Measurements from ENCODE around the gene SCNN1B.

SCNN1B gene

DNA sequence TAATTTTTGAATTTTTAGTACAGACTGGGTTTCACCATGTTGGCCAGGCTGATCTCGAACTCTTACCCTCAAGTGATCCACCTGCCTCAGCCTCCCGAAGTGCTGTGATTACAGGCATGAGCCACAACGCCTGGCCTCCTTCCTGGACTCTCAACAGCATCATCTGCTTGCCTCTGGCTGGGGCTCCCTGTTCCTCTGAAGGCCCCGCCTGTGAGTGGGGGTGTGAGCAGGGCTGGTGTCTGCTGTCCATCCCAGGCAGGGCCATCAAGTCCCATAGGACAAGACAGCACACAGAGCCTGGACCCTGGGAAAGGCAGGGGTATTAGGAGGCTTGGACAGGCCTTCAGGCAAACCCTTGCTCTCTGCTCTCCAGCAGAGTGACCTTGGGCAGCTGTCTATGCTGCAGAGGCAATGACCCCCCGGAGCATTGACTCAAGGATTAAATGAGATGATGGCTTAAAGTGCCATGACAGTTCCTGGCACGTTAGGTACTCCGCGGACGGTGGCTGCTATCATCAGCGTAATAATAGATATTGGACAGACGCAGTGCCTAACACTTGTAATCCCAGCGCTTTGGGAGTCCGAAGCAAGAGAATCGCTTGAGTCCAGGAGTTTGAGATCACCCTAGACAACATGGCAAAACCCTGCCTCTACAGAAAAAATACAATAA is 19.2 kb downstream of the SCNN1B start:
- no peak for DNase-seq (ENCODE audit: low read depth)

DNA sequence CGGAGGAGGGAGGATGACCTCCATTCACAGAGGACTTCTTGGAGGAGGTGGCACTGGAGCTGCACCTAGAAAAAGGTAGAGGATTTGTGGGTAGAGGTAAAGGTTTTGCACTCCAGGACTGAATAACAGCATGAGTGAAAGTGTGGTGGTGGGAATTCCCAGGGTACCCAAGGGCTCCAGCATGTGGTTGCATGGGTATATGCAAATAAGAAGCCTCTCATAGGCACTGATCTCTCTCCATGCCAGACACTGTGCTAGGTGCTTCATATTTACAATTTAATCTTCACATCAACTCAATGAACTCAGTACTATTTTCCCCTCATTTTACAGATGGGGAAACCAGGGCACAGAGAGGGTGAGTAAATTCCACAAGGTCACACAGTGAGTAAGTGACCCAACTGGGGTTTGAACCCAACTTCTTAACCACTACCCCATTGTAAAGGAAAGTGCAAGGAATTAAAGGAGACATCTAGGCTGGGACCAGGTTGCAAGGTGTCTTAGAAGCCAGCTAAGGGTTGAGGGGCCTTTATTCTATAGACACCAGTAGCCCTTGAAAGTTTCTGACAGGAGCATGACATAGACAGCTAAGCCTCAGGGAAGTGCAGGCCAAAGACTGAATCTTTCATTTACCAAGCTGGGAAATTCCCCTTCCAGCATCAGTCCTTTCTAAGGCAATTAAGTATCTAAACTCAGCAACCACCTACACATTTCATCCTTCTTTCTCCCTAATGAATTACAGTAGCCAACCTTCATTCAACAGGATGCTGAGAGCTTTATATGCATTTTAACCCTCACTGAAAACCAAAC is 21.3 kb downstream of the SCNN1B start:
- DNase-seq (ENCODE audit: low read depth): no peak

DNA sequence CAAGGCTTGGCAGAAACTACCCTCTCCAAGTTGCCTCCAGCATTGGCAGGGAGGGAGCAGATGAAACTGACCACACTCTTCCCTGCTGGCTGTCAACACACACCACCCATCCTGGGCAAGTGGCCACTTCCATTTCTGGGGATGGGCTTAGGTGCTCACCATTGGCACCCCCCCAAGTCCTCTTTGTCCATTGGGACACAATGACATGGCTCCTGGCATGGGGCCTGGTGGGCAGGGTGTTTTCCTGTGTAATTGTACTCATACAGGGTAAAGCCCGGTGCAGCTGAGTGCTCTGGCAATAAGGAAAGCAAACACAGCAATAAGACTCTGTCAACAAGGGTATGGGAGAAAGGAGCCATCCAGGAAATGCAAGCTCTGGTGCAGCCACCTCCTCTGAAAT is 22.6 kb downstream of the SCNN1B start:
- DNase-seq (ENCODE audit: low read depth): no peak

DNA sequence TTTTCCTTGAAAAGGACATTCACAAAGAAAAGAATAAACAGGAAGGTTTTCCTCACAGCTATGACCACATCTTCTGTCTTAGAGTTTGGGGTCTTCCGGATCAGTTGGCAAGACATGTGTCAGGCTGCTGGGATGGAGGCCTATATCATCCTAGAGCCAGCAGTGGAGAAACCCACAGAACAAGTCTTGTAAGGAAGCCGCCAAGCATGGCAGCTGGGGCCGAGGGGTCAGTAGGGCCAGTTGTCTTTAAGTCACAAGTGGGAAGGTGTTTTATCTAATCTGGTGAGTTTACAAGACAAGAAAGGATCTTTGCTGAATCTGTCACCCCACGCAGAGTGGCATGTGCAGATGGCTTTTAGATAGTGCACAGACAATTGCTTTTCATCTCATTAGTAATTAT is 25.7 kb downstream of the SCNN1B start:
- DNase-seq (ENCODE audit: low read depth): no peak

DNA sequence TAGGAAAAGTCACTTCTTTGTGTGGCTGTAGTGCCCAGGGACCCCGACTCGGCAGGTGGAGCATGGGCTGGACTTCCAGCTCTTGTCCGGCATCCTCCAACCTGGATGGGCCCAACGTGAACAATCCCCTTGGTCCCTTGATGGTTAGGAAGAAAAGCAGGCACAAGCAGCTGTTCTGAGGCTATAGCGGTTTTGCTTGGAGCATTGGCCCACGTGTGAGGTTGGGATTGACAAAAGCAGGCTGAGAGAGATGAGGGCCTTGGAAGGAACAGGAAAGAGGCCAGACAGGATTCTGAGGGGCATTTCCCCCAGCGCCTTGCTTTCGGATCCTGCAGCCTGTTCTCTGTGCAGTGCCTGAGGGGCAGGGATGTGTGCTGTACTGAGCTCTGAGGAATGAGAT is 28.1 kb downstream of the SCNN1B start:
- no peak for DNase-seq (ENCODE audit: low read depth)

DNA sequence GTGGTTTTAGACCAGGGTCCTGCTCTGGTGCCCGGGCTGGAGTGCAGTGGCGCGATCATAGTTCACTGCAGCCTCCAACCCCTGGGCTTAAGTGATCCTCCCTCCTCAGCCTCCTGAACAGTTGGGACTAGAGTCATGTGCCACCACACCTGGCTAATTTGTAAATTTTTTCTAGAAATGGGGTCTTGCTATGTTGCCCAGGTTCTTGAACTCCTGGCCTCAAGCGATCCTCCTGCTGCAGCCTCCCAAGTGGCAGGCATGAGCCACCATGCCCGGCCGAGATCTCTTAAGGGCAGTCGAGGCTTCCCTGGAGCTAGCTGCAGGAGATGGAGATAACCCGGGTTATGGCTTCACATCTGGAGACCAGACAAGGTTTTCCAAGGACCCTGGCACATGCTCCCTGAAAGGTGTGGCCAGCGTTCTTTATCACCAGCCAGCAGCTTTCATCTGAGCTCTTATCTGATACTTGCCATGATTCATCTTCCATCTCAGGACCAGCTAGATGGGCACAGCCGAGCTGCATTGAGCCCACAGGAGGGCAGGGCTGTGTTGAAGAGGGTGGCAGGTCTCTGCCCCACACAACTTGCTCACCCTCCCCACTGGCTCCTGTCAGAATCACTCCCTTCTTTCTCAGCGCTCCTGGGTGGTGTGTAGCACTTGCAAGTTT is 28.6 kb downstream of the SCNN1B start:
- no peak for DNase-seq (ENCODE audit: low read depth)

DNA sequence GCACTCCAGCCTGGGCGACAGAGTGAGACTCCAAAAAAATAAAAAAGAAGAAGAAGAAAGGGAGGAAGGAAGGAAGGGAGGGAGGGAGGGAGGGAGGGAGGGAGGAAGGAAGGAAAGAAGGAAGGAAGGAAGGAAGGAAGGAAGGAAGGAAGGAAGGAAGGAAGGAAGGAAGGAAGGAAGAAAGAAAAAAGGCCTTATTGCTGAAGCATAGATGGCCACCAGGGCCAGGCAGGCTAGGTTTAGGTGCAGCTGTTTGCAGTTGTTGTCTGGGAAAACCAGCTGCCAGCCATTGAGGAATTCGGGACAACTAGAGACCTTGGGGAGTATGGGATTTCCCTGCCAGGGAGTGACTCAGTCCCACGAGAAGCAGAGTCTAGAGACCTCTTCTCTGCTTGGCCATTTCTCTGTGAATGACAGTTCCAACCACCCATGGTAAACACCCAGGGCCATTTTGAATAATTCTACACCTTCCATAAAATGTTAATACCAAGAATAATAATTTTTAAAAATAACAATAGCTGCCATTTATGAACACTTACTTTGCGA is 31.0 kb downstream of the SCNN1B start:
- DNase-seq (ENCODE audit: low read depth): no peak

DNA sequence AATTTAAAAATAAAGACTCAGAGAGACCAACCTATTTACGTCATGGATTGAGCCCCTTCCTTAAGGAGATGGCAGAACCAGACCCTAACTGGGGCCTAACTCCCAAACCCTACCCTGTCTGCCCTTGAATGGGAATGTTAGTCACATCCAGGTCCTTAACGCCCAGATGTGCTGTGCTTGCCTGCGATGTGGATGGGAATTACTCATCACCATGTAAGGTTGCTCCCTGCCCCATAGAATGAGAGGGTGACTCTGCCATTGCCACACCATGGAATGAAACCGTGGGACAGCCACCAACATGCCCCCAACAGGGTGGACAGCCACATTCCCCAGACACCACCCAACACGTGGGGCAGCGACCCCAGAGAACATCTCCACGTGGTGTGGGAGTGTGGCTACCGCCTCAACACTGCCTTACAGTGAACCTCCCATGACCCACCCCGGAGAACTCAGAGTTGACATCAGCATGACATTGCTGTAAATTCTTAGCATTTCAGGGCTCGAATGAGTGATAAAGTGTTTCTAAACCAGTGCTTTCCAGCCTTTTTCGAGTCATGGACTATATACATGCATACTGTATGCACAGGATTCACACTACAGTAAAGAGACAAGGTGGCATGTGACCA is 31.8 kb downstream of the SCNN1B start:
- DNase-seq (ENCODE audit: low read depth): no peak

DNA sequence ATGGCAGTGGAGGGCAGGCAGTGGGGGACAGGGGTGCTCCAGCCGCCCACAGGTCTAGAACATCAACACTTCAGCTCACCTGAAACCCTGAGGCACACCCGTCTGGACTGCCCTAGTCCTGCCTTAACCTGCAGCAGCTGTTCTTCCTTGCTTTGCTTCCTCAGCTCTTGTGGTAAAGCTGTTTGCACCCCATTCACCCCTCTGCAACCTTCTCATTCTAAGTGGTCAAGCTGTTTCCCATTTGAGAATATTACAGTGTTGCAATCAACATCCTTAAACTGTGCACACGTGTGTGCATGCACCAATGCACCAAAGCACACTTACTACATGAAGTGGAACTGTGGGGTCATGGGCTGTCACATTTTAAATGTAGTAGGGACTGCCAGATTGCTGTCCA is 32.4 kb downstream of the SCNN1B start:
- no peak for DNase-seq (ENCODE audit: low read depth)

DNA sequence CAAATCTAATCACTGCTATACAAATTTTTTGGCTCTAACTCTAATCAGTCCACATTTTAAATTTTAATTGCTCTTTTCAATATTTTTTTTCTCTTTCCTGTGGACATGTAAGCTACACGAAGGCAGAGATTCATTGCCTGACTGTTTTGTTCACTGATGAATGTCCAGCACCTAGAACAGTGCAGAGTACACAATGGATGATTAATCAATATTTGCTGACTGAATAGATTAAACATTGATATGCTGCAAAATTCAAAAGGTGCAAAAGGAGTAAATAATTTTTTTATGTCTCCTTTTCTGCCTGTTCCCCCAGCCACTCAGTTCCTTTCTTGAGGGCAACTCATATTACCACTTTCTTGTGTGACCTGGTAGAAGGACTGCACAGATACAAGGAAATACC is 32.8 kb downstream of the SCNN1B start:
- DNase-seq (ENCODE audit: low read depth): no peak

DNA sequence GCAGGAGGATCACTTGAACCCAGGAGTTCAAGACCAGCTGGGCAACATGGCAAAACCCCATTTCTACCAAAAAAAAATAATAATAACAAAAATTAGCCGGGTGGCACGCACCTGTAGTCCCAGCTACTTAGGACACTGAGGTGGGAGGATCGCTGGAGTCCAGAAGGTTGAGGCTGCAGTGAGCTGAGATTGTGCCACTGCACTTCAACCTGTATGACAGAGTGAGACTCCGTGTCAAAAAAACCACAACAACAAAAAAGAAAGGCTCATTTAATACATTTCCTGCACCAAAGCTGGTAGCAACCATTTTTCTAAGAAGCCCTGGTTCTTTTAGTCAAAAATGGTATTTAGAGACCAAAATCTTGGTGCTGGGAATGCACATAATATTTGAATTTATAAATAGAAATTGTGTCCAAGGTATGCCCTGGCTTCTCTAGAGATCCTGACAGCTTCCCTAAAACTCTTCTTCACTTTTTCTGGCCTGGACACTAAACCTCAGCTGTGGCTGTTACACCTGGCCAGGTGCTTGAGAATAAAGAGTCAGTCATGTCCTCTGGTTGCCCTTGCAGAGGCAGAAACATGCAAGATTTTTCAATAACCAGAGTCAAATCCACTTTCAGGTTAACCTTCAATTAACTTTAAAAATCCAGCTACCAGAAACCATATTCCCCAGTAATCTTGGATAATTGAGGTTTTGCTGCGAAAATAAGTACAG is 35.9 kb downstream of the SCNN1B start:
- DNase-seq (ENCODE audit: low read depth): no peak

DNA sequence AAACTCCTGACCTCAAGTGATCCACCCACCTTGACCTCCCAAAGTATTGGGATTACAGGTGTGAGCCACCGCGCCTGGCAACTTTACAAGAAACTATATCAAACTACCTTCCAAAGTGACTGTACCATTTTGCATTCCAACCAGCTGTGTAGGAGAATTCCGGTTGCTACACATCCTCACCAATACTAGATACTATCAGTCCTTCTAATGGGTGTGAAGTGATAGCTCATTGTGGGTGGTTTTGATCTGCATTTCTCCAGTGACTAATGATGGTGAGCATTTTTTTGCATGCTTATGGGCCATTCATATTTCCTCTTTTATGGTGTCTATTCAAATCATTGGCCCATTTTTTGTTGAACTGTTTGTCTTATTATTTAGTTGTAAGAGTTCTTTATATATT is 37.7 kb downstream of the SCNN1B start:
- DNase-seq (ENCODE audit: low read depth): no peak

DNA sequence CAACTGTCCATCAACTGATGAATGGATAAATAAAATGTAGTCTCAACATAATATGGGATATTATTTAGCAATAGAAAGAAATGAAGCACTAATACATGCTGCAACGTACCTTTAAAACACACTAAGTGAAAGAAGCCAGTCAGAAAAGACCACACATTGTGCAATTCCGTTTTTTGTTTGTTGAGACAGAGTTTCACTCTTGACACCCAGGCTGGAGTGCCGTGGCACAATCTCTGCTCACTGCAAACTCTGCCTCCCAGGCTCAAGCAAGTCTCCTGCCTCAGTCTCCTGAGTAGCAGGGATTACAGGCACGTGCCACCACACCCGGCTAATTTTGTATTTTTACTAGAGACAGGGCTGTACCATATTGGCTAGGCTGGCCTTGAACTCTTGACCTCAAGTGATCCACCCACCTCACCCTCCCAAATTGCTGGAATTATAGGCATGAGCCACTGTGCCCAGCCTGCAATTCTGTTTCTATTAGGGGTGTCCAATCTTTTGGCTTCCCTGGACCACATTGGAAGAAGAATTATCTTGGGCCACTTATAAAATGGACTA is 40.1 kb downstream of the SCNN1B start:
- no peak for DNase-seq (ENCODE audit: low read depth)

DNA sequence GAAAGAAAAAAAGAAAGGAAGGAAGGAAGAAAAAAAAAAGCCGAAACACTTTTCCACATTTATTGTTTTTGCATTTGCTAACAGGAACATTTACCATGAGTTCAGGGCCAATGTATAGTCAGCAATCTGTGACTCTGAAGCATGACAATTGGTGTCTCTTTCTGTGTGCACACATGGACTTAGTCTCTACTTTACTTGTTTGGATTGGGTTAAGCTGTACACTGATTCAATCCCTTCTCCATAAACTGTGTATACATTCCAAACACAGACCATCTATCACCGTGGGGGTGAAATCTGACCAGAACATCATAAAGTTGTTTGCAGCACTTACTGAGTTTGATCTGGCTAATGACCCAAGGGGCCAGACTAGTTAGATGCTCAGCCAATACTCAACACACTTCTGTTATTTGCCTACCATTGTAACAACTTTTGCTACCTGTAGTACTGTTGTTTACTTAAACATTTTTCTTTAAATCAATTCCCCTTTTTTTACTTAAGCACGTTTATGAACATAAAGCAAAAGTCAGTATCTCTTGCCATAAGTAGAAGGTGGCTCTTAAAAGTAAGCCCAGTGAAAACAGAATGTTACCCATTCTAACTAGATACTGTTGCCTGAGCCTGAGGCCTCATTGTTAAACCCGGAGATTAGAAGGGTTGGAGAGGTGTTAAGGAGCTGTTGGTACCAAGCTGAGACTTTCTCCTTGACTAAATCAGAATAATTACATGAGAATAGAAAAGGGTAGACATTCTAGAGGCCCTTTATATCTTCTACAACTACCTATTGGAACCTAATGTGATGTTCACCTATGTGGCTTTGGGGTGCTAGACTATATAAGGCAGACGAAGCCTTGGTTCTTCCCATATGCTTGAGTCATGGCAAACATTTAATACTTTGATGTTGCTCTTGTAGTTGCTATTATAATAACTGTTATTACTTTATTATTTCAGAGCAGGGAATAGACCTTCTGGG is 41.8 kb downstream of the SCNN1B start:
- DNase-seq (ENCODE audit: low read depth): no peak

DNA sequence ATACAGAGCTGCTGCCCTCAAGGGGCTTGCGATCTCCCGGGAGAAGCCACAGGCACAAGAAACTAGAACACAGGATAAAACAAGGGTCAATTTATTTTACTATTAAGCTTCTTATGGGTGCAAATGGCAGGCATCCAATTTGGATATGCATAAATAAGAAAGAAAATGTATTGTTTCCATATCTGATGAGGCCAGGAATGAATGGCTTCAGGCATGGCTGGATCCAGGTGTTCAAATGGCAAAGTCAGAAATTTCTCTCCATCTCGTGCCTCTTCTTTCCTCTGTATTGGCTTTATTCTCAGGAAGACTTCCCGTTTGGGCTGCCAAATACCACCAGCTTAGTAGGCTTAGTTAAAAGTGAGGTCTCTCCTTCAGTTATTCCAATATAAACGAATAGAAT is 43.1 kb downstream of the SCNN1B start:
- no peak for DNase-seq (ENCODE audit: low read depth)

DNA sequence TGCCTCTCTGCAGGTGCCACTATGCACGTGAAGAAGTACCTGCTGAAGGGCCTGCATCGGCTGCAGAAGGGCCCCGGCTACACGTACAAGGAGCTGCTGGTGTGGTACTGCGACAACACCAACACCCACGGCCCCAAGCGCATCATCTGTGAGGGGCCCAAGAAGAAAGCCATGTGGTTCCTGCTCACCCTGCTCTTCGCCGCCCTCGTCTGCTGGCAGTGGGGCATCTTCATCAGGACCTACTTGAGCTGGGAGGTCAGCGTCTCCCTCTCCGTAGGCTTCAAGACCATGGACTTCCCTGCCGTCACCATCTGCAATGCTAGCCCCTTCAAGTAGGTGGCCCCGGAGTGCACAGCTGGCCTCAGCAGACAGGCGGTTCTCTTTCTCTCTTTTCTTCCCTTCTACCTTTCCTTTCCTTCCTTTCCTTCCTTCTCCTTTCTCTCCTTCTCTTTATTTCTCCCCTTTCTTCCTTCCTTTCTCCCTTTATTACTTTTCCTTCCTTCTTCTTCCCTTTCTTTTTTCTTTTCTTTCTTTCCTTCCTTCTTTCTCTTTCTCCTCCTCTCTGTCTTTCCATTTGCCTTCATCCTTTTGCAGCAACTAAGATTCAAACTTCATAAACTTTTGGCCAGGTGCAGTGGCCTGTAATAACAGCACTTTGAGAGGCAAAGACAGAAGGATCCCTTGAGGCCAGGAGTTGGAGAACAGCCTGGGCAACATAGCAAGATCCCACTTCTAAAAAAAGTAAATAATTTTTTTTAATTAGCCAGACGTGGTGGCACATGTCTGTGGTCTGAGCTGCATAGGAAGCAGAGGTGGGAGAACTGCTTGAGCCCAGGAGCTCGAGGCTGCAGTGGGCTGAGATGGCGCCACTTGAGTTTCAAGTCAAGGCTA is 46.7 kb downstream of the SCNN1B start:
- DNase-seq (ENCODE audit: low read depth): no peak

DNA sequence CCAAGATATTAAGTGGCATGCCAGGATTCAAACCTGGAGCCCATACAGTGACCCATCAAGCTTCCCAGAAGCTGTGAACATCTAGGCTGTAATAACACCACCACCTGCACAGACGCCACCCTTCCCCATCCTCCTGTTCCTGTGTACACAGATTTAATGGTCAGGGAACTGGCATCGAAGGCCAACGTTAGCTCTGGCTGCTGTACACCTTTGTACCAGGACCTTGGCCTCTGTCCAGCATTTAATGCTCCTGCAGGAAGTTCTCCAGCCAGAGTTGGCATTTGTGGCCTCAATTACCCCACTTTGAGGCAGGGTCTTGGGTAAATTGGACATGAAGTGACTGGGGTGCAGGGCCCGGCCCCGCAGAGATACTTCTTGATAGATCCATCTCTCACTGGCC is 49.3 kb downstream of the SCNN1B start:
- DNase-seq (ENCODE audit: low read depth): no peak

DNA sequence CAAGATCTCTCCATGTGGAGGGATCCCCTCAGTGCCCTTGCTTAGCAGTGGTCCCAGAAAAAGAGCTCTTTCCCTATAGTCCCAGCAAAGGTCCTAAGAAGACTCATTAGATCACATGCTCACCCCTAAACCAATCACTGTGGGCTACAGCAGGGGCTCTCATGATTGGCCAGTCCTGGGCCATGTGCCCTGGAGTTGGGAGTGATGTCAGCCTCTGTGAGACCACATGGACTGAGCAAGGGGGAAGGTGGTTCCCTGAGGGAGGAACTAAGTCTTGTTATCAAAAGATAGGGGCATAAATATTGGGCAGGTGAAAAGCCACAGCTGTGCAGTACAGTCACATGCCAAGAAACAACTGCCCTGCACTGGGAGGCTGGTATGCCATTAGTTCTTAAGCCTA is 51.3 kb downstream of the SCNN1B start:
- DNase-seq (ENCODE audit: low read depth): no peak

DNA sequence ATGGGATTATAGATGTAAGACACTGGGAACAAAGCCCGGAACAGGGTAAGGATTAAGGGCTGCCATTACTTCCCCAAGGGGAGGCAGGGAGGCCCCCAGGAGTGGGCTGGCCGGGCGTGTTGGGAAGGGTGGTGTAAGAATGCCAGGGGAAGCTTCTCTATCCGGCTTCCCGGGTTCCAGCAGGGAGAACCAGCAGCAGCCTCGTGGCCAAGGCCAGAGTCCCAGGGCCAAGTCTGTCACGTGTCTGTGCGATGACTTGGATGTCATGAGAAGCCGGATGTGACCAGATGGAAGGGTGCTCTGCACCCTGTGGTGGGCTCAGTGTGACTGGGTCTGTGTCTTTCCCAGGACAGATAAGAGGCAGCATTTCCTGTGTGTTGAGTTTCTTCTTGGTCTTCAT is 52.1 kb downstream of the SCNN1B start:
- DNase-seq (ENCODE audit: low read depth): no peak
